ENCODE measurements around the gene CHST7.

- TF ChIP-seq CTCF (IDR thresholded peaks at IDR 0.05; ENCODE audit: poor library complexity) (no peak), EZH2 (IDR thresholded peaks at IDR 0.05; ENCODE audit: borderline replicate concordance) (no peak)
Measured at GRCh38 chrX:46573892-46574773, 568 bp downstream of the CHST7 start.

Measured in hepatocyte (in vitro differentiated cells).